ENCODE results near the gene TENM4. TPM values are rescaled to one million over a fixed set of nuclear protein-coding genes. Genes with fewer than 3 reads are reported as not detected.

TENM4 gene
- total RNA-seq, 2 experiments from 2014 or later, result not detected

DNA sequence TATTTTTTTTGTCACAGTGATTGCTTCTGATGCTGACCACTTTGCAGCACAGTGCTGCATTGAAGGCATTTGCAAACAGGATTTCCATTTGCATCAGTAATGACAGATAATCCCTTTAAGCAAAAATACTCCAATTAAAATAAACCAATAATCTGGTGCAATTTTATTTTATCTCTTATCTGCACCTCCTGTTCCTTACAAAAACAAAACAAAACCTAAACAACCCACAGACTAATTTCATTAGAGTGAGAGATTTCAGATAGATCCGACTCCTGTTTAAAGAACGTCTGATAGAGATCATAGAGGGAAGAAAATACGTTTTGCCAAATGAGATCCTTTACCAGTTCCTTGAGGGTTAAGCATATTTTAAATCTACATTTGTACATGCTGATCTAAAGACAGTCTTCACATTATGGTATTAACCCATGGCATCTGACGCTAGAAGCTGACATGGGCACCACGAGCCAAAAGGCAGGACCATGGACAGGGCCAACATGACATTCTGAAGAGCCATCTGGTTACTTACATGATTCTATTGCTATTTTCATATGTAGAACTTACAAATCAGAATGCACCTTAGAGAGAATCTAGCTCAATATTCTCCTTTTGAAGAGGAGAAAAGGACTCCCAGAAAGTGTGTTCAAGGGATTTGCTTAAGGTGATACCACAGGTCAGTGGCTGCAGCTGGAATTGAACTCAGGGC lies 580.0 kb downstream of the TENM4 start:
- H3K4me3 Mint-ChIP-seq, result no peak overlapping the region
- H3K27me3 Mint-ChIP-seq, result peaks cover 8% of the 10 kb centered on the region
- DNase-seq (peak; percentile 12), ATAC-seq (no peak)
- H3K36me3 Mint-ChIP-seq (ENCODE audit: low read depth), result no peaks in the 10 kb centered on the region
- TF ChIP-seq, protein P1, sequence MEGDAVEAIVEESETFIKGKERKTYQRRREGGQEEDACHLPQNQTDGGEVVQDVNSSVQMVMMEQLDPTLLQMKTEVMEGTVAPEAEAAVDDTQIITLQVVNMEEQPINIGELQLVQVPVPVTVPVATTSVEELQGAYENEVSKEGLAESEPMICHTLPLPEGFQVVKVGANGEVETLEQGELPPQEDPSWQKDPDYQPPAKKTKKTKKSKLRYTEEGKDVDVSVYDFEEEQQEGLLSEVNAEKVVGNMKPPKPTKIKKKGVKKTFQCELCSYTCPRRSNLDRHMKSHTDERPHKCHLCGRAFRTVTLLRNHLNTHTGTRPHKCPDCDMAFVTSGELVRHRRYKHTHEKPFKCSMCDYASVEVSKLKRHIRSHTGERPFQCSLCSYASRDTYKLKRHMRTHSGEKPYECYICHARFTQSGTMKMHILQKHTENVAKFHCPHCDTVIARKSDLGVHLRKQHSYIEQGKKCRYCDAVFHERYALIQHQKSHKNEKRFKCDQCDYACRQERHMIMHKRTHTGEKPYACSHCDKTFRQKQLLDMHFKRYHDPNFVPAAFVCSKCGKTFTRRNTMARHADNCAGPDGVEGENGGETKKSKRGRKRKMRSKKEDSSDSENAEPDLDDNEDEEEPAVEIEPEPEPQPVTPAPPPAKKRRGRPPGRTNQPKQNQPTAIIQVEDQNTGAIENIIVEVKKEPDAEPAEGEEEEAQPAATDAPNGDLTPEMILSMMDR (IDR thresholded peaks at IDR 0.05), result no peak
- ChIA-PET CTCF (no interaction called here), POLR2A (interaction anchor here (1.1 kb wide), 1 partner anchor 78 kb away, joined by 3 read pairs; no protein-coding TSS in a partner anchor)
- intact Hi-C loops (cut with micrococcal nuclease), result no loop called here
- H3K9me3 Mint-ChIP-seq, result no peaks in the 10 kb centered on the region
- no peaks in the 10 kb centered on the region for H3K4me1 Mint-ChIP-seq (ENCODE audit: low read depth)
- no peak overlapping the region for H3K27ac Mint-ChIP-seq

DNA sequence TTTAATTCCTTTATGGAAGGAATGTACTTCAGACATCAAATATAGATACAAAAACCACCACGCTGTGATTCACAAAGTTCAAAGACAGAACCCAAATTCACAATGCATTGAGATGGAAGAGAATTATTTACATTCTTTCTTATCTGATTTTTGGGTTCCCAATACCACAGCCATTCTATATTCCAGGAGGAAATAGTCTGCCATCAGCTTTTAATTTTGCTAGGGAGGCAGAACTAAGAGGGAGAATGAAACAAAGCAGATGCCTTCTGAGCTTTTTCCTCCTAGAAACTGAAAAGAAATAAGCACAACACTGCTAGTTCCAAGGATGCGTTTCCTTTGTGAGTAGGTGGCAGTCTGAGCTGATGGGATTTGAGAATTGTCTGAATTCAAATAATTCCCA lies 583.1 kb downstream of the TENM4 start:
- no peaks in the 10 kb centered on the region for H3K9me3 Mint-ChIP-seq
- no peak for DNase-seq
- intact Hi-C loops (cut with micrococcal nuclease), result no loop called here
- CTCF ChIA-PET, result interaction anchor here (1.1 kb wide), 1 partner anchor 8 kb away, joined by 3 read pairs; no protein-coding TSS in a partner anchor
- POLR2A ChIA-PET, result interaction anchor here (0.6 kb wide), 1 partner anchor 196 kb away, joined by 3 read pairs; no protein-coding TSS in a partner anchor
- no peak for ATAC-seq
- H3K27me3 Mint-ChIP-seq, result peaks cover 8% of the 10 kb centered on the region
- no peak overlapping the region for H3K4me3 Mint-ChIP-seq
- no peak overlapping the region for H3K27ac Mint-ChIP-seq
- TF ChIP-seq, protein P1 (IDR thresholded peaks at IDR 0.05), result no peak
- H3K36me3 Mint-ChIP-seq (ENCODE audit: low read depth), result no peaks in the 10 kb centered on the region
- no peaks in the 10 kb centered on the region for H3K4me1 Mint-ChIP-seq (ENCODE audit: low read depth)

DNA sequence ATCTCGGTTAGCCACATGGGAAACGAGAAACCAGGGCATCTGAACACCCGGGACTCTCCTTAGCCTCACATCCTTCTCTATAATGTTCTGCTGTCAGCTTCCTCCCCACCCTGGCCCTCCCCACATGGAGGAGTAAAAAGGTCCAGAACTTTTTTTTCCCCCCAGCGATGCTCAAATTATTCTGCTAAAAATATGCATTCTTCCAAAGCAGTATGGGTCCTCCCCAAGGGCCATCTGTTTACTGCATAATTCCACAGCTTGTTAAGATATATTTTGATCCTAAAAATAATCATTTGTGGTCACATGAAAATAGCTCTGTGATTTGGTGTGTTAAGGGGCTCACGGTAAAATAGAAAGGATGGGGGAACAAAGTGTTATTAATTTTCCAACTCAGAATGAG lies 584.6 kb downstream of the TENM4 start:
- TF ChIP-seq, protein P1 (IDR thresholded peaks at IDR 0.05), result no peak
- Mint-ChIP-seq H3K27ac (no peak overlapping the region), H3K9me3 (no peaks in the 10 kb centered on the region), H3K4me3 (no peak overlapping the region), H3K27me3 (peaks cover 8% of the 10 kb centered on the region), H3K36me3 (ENCODE audit: low read depth) (no peaks in the 10 kb centered on the region), H3K4me1 (ENCODE audit: low read depth) (no peaks in the 10 kb centered on the region)
- ChIA-PET POLR2A (interaction anchor here (0.7 kb wide), 1 partner anchor 122 kb away, joined by 3 read pairs; no protein-coding TSS in a partner anchor), CTCF (no interaction called here)
- DNase-seq, result no peak
- no peak for ATAC-seq
- intact Hi-C loops (cut with micrococcal nuclease), result no loop called here

DNA sequence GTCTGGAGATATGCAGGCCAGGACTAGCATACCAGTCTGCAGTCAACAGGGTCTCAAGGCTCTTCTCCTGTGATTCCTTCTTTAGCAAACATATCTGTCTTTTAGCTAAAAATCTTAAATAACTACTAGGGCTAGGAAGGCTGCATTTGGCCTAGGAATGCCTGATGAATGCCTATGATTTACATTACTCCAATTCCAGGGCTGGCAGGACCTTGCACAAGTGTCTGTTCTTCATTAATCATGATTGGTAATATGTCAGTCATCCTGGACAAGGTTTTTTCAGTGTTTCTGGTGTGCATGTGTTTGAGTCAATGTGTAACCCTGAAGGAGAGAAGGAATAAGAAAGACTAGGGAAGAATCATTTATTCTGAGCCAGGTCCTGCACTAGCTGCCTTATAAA lies 585.7 kb downstream of the TENM4 start:
- DNase-seq (no peak), ATAC-seq (no peak)
- ChIA-PET POLR2A (no interaction called here), CTCF (no interaction called here)
- intact Hi-C loops (cut with micrococcal nuclease), result no loop called here
- TF ChIP-seq, protein P1 (IDR thresholded peaks at IDR 0.05), result no peak
- Mint-ChIP-seq H3K36me3 (ENCODE audit: low read depth) (no peaks in the 10 kb centered on the region), H3K9me3 (no peaks in the 10 kb centered on the region), H3K27me3 (peaks cover 4% of the 10 kb centered on the region), H3K27ac (no peak overlapping the region), H3K4me1 (ENCODE audit: low read depth) (no peaks in the 10 kb centered on the region), H3K4me3 (no peak overlapping the region)

DNA sequence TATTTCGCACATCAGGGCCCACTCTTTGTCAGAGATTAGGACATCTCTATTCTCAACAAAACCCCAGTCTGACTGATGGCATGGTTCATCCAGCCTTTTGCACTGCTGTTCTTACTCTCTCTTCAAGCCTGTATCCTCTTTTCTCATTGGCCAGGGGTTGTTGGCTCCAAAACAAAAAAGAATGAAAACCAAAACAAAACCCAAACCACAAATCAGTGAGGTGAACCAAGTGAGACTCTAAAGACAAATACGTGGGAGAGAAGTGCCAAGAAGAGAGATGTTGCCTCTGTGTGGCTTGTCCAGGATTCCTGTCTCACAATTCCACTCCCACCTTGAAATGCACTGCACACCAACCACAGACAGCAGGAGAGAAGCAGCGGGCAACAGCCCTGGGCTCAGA lies 587.3 kb downstream of the TENM4 start:
- no peak overlapping the region for H3K27ac Mint-ChIP-seq
- H3K4me1 Mint-ChIP-seq (ENCODE audit: low read depth), result no peaks in the 10 kb centered on the region
- POLR2A ChIA-PET, result no interaction called here
- H3K9me3 Mint-ChIP-seq, result no peaks in the 10 kb centered on the region
- no peaks in the 10 kb centered on the region for H3K36me3 Mint-ChIP-seq (ENCODE audit: low read depth)
- H3K4me3 Mint-ChIP-seq, result no peak overlapping the region
- intact Hi-C loops (cut with micrococcal nuclease), result no loop called here
- CTCF ChIA-PET, result no interaction called here
- no peak for ATAC-seq
- TF ChIP-seq, protein P1 (IDR thresholded peaks at IDR 0.05), result no peak
- no peak for DNase-seq
- peaks cover 7% of the 10 kb centered on the region for H3K27me3 Mint-ChIP-seq

Measured in activated CD8-positive, alpha-beta T cell treated with anti-CD3 and anti-CD28 coated beads for 36 hours (primary cell).